D721Med (cell line): ENCODE results near the gene CCDC61.
A peak's percentile ranks its signal among the peaks of the same experiment; 100 is the strongest.

Source experiments
- DNase-seq: peaks from one replicate; pipeline ENCODE4 v3.0.0; 2011; ENCODE audit warnings: low spot score; ENCODE audit not compliant: insufficient read length
- FAIRE-seq: peaks from 2 replicates; lab custom pipeline; 2011; peaks lifted over from hg19 to GRCh38; lab: Jason Lieb, UNC
- TF ChIP-seq, protein P1 (sequence below): IDR thresholded peaks from 2 replicates; pipeline ENCODE4 v1.5.1; 2012; ENCODE audit warnings: mild to moderate bottlenecking, control low read depth; ENCODE audit not compliant: insufficient read depth; ENCODE audit errors: missing control alignments

Gene CCDC61

DNA sequence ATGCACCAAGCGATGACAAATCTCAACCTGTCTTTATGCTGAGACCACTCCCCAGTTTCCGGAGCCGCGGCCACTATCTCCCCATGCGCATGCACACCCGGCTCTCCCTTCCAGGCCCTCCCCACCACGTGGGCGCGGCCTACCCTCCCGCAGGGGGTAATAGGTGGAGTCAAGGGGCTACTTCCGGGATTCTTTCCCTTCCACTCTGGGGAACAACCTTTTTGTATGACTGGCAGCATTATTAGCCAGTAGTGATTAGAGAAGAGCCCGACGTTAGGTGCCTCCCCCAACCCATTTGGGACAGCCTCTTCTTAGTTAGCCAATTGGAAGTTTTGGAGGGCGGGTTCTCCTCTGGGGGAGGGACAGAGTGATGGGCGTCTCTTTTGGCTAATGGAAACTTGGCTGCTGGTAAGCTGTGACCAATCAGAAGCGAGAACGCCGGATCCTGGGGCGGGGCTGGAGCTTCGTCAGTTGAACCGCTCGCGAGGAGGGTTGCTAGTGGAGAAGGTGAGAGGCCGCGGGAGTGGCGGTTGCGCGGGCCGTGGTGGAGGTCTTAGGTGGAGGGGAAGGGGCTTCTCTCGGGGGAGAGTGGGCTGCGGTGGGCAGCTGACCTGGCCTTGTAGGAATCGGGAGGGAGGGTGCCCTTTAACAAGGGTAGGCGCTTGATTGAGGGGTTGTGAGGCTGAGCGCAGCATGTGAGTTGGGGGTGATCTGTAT, at the start of gene CCDC61:
CCDC61 (plus strand) TSS at position 470 of the 717 bp plus-strand sequence. CDS start 7,552 bp downstream, outside the sequence.
- DNase-seq (peak; percentile 98), FAIRE-seq (peak; percentile 11)
- TF ChIP-seq, protein P1, sequence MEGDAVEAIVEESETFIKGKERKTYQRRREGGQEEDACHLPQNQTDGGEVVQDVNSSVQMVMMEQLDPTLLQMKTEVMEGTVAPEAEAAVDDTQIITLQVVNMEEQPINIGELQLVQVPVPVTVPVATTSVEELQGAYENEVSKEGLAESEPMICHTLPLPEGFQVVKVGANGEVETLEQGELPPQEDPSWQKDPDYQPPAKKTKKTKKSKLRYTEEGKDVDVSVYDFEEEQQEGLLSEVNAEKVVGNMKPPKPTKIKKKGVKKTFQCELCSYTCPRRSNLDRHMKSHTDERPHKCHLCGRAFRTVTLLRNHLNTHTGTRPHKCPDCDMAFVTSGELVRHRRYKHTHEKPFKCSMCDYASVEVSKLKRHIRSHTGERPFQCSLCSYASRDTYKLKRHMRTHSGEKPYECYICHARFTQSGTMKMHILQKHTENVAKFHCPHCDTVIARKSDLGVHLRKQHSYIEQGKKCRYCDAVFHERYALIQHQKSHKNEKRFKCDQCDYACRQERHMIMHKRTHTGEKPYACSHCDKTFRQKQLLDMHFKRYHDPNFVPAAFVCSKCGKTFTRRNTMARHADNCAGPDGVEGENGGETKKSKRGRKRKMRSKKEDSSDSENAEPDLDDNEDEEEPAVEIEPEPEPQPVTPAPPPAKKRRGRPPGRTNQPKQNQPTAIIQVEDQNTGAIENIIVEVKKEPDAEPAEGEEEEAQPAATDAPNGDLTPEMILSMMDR: no peak

DNA sequence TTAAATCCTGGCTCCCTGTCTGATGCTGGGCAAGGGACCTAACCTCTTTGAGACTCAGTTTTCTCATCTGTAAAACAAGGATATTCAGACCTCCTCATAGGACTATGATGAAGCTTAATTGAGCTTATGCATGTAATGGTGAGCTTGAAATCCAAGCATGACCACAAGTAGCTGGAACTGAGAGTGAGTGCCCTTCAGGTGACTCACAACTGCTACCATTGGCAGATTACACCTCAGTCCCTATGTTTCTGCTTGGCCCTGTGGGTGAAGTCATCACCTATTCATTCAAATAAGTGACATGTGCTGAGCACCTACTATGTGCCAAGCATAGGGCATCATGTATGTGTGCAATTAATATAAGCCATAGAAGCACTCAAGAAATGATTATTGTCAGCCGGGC, 47.3 kb upstream of the CCDC61 start:
- TF ChIP-seq, protein P1: no peak
- no peak for DNase-seq
- FAIRE-seq: no peak

DNA sequence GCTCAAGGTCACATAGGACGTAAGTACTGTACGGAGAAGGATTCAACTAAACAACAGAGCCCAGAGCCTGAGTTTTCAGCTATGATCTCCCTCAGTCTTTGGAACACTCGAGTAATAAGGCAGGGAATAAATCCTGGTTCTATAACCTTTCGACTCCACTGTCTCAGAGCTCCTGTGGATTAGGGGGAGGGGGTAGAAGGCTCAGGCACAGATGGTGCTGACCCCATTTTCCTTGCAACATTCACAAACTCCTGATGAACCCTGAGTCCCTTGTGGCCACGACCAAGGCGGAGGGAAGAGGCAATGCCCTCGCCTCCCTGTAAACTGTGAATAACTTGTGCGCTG, 43.0 kb upstream of the CCDC61 start:
- FAIRE-seq (no peak), DNase-seq (no peak)
- TF ChIP-seq, protein P1: no peak

DNA sequence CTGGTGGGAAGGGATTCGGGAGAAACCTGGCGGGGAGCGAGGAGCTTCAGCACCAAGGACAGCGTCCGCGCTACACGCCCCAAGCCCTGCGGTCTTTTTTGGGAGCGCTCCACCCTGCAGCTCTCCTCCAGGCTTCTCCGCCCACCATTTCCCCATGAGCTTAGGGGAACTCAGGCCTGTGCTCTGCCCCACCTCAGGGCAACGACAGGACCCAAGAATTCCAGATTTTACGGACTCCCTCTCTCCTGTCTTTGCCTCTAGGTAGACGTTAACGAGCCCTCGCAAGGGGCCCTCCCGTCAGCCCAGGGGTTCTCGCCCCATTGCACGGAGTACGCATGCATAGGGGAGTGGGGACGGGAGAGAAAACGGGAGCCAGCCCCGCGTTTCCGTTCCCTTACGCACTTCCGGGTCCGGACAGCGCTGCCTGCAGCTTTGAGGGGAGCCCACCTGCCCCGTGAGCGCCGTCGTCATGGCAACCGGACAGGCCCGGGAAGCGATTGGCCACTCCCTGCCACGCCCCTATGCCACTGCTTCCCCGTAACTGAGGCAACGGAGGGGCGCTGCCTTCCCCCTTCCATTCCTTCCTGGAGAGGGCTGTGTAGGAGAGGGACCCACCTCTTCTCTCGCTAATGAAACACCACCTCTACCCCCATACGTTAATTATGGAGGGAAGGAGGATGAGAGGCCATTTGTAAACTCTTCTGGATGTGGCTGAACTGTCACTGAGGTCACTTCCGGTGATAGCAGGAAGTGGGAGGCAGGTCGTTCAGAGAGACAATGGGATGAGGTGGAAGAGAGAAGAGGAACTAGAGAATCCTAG, 42.4 kb upstream of the CCDC61 start:
- FAIRE-seq: no peak

DNA sequence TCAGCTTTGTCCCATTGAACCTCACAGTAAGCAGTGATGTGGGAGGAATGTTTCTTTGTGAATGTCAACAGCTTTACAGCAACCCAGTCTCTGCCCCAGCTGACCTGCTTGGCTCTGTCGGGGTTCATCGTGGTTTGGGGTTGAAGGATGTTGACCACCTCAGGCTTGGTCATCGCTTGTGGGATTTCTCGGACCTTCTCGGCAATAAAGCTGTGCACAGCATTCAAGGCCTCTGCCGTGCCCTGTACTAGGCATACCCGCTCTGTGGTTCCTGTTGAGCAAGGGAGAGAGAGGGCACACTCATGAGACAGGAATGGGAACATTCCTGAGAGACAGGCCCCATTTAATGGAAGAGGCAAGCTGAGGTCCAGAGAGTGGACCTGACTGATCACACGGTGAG, 41.6 kb upstream of the CCDC61 start:
- no peak for DNase-seq
- TF ChIP-seq, protein P1: no peak
- no peak for FAIRE-seq

More for the DNA sequence above, 42.4 kb upstream of the CCDC61 start:
- TF ChIP-seq, protein P1: no peak
- DNase-seq: no peak

DNA sequence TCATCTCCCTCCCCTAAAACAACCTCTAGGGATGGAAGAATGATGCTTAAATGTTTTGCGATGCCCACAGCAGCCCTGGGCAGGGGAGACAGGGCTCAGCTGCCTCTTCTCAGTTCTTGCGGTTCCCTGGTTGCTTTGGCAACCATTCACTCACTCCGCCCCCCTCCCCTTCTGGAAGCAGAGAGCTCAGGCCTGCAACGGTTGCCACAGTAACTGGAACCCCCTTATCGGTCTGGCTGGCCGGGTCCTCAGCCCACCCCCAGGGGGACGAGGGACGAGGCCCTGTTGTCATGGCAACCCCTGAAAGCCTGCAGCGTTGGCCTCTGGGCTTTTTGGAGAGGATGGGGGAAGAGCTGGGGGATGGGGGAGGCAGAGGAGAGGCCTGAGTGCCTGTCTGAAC, 41.1 kb upstream of the CCDC61 start:
- DNase-seq: no peak
- FAIRE-seq: no peak
- TF ChIP-seq, protein P1: no peak
